Posterior vena cava (tissue), 2 donors: ENCODE data around the gene PATE3. TPM values are rescaled to one million over a fixed set of nuclear protein-coding genes. Genes with fewer than 3 reads are reported as not detected.

Experiments
- DNase-seq: peaks from one replicate; pipeline ENCODE4 v3.0.0-alpha.2; 2020; ENCODE audit warnings: low spot score
- intact Hi-C, 2 donors: fragments of 100-400 bp; cut with DNase I; formaldehyde crosslinking; loops; one replicate each; pipeline versions ENCODE4 v1.14.1 to v1.14.2; 2022 to 2023
- total RNA-seq, 2 donors: library from RNA; stranded (reverse); fragmentation: NEBNext Ultra II Directional; extraction: Animal tissue kit (Norgen Biotek cat#: 25700); gene quantifications; one replicate each; pipeline ENCODE4 v1.2.1, GENCODE V29; 2021
- donor health status: DM: yes; HTN: yes; CAD: no.
- donor health status: DM: yes; HTN: yes; CAD: no.

The PATE3 gene
- total RNA-seq, 2 donors from 2014 or later, result not detected

DNA sequence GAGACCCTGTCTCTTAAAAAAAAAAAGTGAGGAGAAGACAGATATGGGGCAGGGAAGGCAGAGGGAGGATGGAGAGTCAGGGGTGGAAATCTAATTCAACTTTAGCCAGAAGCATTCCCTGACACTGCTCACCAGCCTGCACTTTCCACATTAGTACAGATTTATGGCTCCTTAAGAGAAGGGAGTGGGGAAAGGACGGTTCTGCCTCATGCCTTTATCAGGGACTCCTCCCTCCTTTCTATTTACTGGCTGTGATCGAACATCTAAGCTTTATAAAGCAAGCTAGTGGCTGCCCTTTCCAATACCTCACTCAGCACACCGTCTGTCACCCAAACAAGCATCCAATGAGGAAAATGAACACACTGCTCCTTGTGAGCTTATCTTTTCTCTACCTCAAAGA, 45.1 kb downstream of the PATE3 start, which contains the start of gene PATE4:
TSS of gene PATE4 (plus strand) at position 301 of the 400 bp plus-strand sequence. CDS start at position 345, 44 bp downstream.
- no peak for DNase-seq
- intact Hi-C loops, result no loop called here

DNA sequence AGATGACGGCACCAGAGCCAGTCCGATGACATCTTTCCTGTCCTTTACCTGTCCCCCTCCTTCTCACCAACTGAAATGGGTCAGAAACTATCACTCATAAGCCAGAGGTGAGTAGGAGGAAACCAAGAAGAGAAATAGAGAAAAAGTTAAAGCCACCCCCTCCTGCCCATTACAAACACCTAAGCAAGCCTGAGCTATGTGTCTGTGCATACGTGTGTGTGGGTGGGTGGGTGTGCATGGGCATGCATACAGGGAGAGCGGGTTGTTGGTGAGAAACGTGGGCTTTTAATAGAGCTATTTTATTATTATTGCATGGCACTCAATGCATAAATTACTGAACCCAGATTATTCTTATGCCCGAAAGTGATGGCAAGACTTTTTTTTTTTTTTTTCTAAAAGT, 47.8 kb downstream of the PATE3 start:
- no peak for DNase-seq
- intact Hi-C loops, result no loop called here

Other genes with a start within 250 kb of the PATE3 start
- 10 to 100 TPM; 52.5 to 57.5 TPM for gene EI24, start 218.7 kb upstream of the PATE3 start, total RNA-seq
- gene STT3A, start 195.3 kb upstream of the PATE3 start, total RNA-seq, result 100 to 1,000 TPM in 1 of 2 donors, 10 to 100 TPM in 1; 96.1 to 101 TPM
- gene CHEK1, start 163.0 kb upstream of the PATE3 start, total RNA-seq, result 1 to 10 TPM; 2.5 to 5.0 TPM
- not detected for gene ACRV1, start 107.3 kb upstream of the PATE3 start, total RNA-seq
- not detected for gene PATE1, start 41.8 kb upstream of the PATE3 start, total RNA-seq
- gene PATE2, start 9.3 kb upstream of the PATE3 start, total RNA-seq, result under 1 TPM in 1 of 2 donors, not detected in 1; 0.79 TPM
- gene PATE4, start 45.2 kb downstream of the PATE3 start, total RNA-seq, result not detected
- gene HYLS1, start 99.5 kb downstream of the PATE3 start, total RNA-seq, result 1 to 10 TPM; 3.7 to 5.0 TPM
- gene PUS3, start 115.1 kb downstream of the PATE3 start, total RNA-seq, result 1 to 10 TPM; 7.1 to 9.1 TPM
- not detected for gene DDX25, start 116.4 kb downstream of the PATE3 start, total RNA-seq
- under 1 TPM in 1 of 2 donors, not detected in 1; 0.14 TPM for gene VSIG10L2, start 157.9 kb downstream of the PATE3 start, total RNA-seq